GM12878 (cell line): Measurements from ENCODE around the gene RNF223. TPM values are rescaled to one million over a fixed set of nuclear protein-coding genes. Genes with fewer than 3 reads are reported as not detected.

Source experiments
- ATAC-seq: fragments of 200-7000 bp; cut with Tn5 transposase; 3 replicates; pipeline ENCODE4 v1.9.1; 2020; ENCODE audit warnings: mild to moderate bottlenecking, moderate library complexity
- BruUV-seq: library from RNA; stranded (reverse); fragments of 400-500 nt; replicated peaks from 2 replicates; lab custom pipeline; 2021; lab: Mats Ljungman, UMichigan
- CTCF ChIA-PET: fragments of 300-600 bp; sonication (Branson Sonifier 250); formaldehyde crosslinking; extraction: SDS; loops from one replicate; lab custom pipeline; 2021; ENCODE audit warnings: inconsistent platforms; lab: Yijun Ruan, JAX
- POLR2A ChIA-PET: fragments of 350-600 bp; formaldehyde crosslinking; extraction: SDS; loops from one replicate; lab custom pipeline; 2021; ENCODE audit warnings: inconsistent platforms; lab: Charles Lee
- RAD21 ChIA-PET: fragments of 300-600 bp; sonication (Branson Sonifier 250); formaldehyde crosslinking; loops from one replicate; lab custom pipeline; 2023; ENCODE audit warnings: antibody characterized with exemption; ENCODE audit not compliant: unreplicated experiment; lab: Charles Lee
- SMC1A ChIA-PET: fragments of 300-600 bp; sonication (Branson Sonifier 250); formaldehyde crosslinking; loops from one replicate; lab custom pipeline; 2023; ENCODE audit not compliant: unreplicated experiment, uncharacterized antibody; lab: Charles Lee
- DNase-seq: peaks from one replicate; pipeline ENCODE4 v3.0.0-alpha.2; 2011; ENCODE audit warnings: low read depth, low spot score
- FAIRE-seq: peaks from 3 replicates; lab custom pipeline; 2011; peaks lifted over from hg19 to GRCh38; lab: Jason Lieb, UNC
- H2AFZ ChIP-seq: 2 replicates; pipeline ENCODE4 v1.6.0; 2011; ENCODE audit warnings: low read depth, low read length, control low read depth; ENCODE audit not compliant: control insufficient read depth
- H3K27ac ChIP-seq: 2 replicates; pipeline ENCODE4 v1.5.1; 2011; ENCODE audit warnings: control low read depth; ENCODE audit not compliant: control insufficient read depth, insufficient read depth
- H3K27me3 ChIP-seq, 2 experiments: replicated peaks in 1 of 2; 2 replicates each; pipeline versions ENCODE4 v1.6.0 to v1.6.1; 2011; ENCODE audit warnings: low read length in 1 of 2; ENCODE audit not compliant: control insufficient read depth in 2 of 2, insufficient read depth in 2 of 2
- H3K36me3 ChIP-seq, 2 experiments: 2 replicates each; pipeline ENCODE4 v1.5.1; 2011; ENCODE audit warnings: low read length in 1 of 2; ENCODE audit not compliant: control insufficient read depth in 2 of 2, insufficient read depth in 2 of 2
- H3K4me1 ChIP-seq: 2 replicates; pipeline ENCODE4 v1.6.1; 2011; ENCODE audit warnings: mild to moderate bottlenecking, low read length, moderate library complexity, mixed read lengths; ENCODE audit not compliant: control insufficient read depth, insufficient read depth
- H3K4me2 ChIP-seq: 2 replicates; pipeline ENCODE4 v1.6.0; 2011; ENCODE audit warnings: control low read depth; ENCODE audit not compliant: control insufficient read depth, insufficient read depth
- H3K4me3 ChIP-seq: fragments of 200-600 bp; sonication (generic); 2 replicates; pipeline ENCODE4 v1.5.1; 2016
- H3K79me2 ChIP-seq: 2 replicates; pipeline ENCODE4 v1.6.0; 2011; ENCODE audit warnings: low read length; ENCODE audit not compliant: control insufficient read depth, insufficient read depth
- H3K9ac ChIP-seq: 2 replicates; pipeline ENCODE4 v1.8.0; 2011; ENCODE audit warnings: low read length, control low read depth, mixed read lengths; ENCODE audit not compliant: control insufficient read depth, insufficient read depth
- H3K9me3 ChIP-seq: replicated peaks from 3 replicates; pipeline ENCODE4 v1.5.1; 2011; ENCODE audit warnings: mild to moderate bottlenecking, low read length; ENCODE audit not compliant: control insufficient read depth, insufficient read depth
- H4K20me1 ChIP-seq: 2 replicates; pipeline ENCODE4 v1.6.0; 2011; ENCODE audit not compliant: control insufficient read depth, insufficient read depth
- KAT2A ChIP-seq: conservative IDR thresholded peaks from 2 replicates; pipeline ENCODE4 v1.6.1; 2011; ENCODE audit warnings: low read depth, low read length; ENCODE audit not compliant: control insufficient read depth
- SREBF1 ChIP-seq: IDR thresholded peaks from 2 replicates; pipeline ENCODE4 v1.6.1; 2012; ENCODE audit warnings: mild to moderate bottlenecking, low read length
- WGBS: methylation state at CpG from one replicate; pipeline ENCODE4 v1.1.6; 2016; ENCODE audit warnings: low lambda C conversion rate; ENCODE audit not compliant: insufficient replicate concordance, insufficient coverage; ENCODE audit errors: missing lambda C conversion rate; 5-methylcytosine and 5-hydroxymethylcytosine counted together
- in situ Hi-C: fragments of 300-500 bp; cut with MboI; formaldehyde crosslinking; loops from 9 replicates; pipeline ENCODE4 v1.14.3; 2018; ENCODE audit warnings: mixed read lengths
- intact Hi-C: fragments of 100-400 bp; cut with micrococcal nuclease; formaldehyde crosslinking; loops from one replicate; pipeline ENCODE4 v1.14.2; 2022; ENCODE audit not compliant: unreplicated experiment
- polyA plus RNA-seq, 11 experiments: library from polyadenylated mRNA; depleted of rRNA in 4 of 11; unstranded in 6 of 11; stranded (reverse) in 5 of 11; fragments of >200 nt; fragmentation: Nextera tagmentation in 4 of 11; fragmentation: Illumina TruSeq in 1 of 11; extraction: Ambion mirVana in 4 of 11; extraction: Trizol in 1 of 11; gene quantifications; 1 replicate in 1 of 11; 2 replicates in 10 of 11; pipeline versions ENCODE4 v1.2.1 to v1.2.3, GENCODE V29; 2011 to 2016; ENCODE audit warnings: inconsistent platforms in 2 of 11, missing spikeins in 2 of 11, low read depth in 1 of 11
- total RNA-seq, 4 experiments: library from RNA; depleted of rRNA in 3 of 4; stranded (reverse); fragments of >200 nt in 3 of 4; fragmentation: Illumina TruSeq in 1 of 4; extraction: Trizol in 1 of 4; gene quantifications; 2 replicates each; pipeline versions ENCODE4 v1.2.1 to v1.2.3, GENCODE V29; 2013 to 2021
- TF ChIP-seq, protein P1 (sequence below): IDR thresholded peaks from 2 replicates; pipeline ENCODE4 v1.6.1; 2011; ENCODE audit warnings: borderline replicate concordance, low read depth, mild to moderate bottlenecking, moderate library complexity, low read length; ENCODE audit not compliant: insufficient read depth, poor library complexity, severe bottlenecking
- TF ChIP-seq, protein P2 (sequence below): fragments of 450-650 bp; conservative IDR thresholded peaks from 2 replicates; pipeline ENCODE4 v1.6.1; 2017; ENCODE audit warnings: mild to moderate bottlenecking, moderate library complexity

The RNF223 gene
- total and polyA plus RNA-seq, 10 of the 15 experiments (the other 5 are each of a cell fraction or from before 2014, with no cell fraction given), result 0.06 TPM; not detected in 9

DNA sequence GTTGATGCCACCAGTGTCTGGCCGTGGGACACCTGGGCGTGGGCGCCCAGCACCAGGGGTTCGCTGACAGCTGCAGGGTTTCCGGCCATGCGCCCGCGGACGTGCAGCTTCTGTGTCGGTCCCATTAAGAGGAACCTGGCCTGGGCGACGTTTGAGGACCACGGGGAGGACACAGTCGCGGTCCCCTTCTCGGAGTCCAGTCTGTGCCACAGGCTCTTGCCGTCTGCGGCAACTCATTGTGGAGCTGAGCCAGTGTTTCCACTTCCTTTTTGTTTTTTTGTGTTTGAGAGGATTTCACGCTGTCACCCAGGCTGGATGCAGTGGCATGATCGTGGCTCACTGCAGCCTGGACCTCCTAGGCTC lies 43.3 kb upstream of the RNF223 start (continued):
- TF ChIP-seq, protein P1, sequence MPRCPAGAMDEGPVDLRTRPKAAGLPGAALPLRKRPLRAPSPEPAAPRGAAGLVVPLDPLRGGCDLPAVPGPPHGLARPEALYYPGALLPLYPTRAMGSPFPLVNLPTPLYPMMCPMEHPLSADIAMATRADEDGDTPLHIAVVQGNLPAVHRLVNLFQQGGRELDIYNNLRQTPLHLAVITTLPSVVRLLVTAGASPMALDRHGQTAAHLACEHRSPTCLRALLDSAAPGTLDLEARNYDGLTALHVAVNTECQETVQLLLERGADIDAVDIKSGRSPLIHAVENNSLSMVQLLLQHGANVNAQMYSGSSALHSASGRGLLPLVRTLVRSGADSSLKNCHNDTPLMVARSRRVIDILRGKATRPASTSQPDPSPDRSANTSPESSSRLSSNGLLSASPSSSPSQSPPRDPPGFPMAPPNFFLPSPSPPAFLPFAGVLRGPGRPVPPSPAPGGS, result no peak
- TF ChIP-seq SREBF1, result no peak

DNA sequence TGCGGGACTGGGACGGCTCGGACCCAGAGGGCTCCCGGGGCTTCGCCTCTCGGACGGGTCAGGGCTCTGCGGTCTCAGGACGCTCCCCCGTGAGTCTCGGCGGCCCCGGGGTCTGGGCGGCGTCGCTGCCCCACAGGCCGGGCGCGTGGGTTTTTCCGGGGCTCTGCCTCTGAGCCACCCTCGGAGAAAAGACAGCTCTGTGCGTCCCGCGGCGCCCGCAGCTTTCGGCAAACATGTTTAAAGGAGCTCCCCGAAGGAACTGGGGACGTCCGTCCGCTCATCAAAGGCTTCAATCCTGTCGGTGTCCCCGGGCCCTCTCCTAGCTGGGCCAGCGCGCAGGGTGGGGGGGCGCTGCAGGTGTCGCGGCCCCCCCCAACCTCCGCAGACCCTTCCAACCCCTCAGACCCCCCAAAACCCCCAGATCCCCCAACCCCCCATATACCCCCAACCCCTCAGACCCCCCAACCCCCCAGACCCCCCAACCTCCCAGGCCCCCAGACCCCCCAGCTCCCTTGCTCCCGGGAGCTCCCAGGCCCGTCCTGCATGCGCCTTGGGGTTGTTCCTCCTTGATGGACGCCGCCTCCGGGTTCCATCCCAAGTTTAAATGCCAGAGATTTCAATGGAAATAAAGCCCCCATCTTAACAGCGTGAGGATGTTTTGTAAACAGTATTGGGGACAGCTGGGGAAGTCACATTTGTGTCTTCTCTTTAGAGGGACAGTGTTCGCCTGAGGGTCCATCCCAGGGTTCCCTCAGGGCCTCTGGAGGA lies 42.8 kb upstream of the RNF223 start:
- ATAC-seq, result no peak
- in situ Hi-C loops, result loop anchor here (5.0 kb wide), 1 partner anchor 135 kb away; no protein-coding TSS in a partner anchor
- Histone ChIP-seq H3K4me1 (no peaks in the 10 kb centered on the region; the same call in 1 of the 2 replicates), H3K4me2 (peak overlapping the region; percentile 89)
- TF ChIP-seq KAT2A, result no peak
- TF ChIP-seq, protein P2, sequence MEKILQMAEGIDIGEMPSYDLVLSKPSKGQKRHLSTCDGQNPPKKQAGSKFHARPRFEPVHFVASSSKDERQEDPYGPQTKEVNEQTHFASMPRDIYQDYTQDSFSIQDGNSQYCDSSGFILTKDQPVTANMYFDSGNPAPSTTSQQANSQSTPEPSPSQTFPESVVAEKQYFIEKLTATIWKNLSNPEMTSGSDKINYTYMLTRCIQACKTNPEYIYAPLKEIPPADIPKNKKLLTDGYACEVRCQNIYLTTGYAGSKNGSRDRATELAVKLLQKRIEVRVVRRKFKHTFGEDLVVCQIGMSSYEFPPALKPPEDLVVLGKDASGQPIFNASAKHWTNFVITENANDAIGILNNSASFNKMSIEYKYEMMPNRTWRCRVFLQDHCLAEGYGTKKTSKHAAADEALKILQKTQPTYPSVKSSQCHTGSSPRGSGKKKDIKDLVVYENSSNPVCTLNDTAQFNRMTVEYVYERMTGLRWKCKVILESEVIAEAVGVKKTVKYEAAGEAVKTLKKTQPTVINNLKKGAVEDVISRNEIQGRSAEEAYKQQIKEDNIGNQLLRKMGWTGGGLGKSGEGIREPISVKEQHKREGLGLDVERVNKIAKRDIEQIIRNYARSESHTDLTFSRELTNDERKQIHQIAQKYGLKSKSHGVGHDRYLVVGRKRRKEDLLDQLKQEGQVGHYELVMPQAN, result 0 out of 2 replicates have a peak, but pooled peaks have one; percentile 6
- TF ChIP-seq, all 136 proteins: peak for 1
- ChIA-PET POLR2A (no interaction called here), SMC1A (no interaction called here), RAD21 (interaction anchor here (0.8 to 1.6 kb wide), 3 partner anchors 83 to 175 kb away, joined by 3 to 5 read pairs (median 4); no protein-coding TSS in a partner anchor), CTCF (interaction anchor here (0.9 to 1.2 kb wide), 2 partner anchors 13 to 134 kb away, joined by 4 to 10 read pairs; no protein-coding TSS in a partner anchor)
- H3K27me3 ChIP-seq, result peaks cover 2 to 6% of the 10 kb centered on the region in 2 experiments; a peak in 3 of 4 replicates
- H3K9me3 ChIP-seq, result peaks cover 11% of the 10 kb centered on the region; the same call in 2 of the 3 replicates
- no TSS peak for BruUV-seq
- intact Hi-C loops, result loop anchor here (5.0 kb wide), 1 partner anchor 190 kb away; the partner anchor contains the start of genes ACAP3 and PUSL1
- no peak overlapping the region for H3K27ac ChIP-seq
- WGBS, result 17% methylated on average over 41 of the region's 47 CpGs
- H3K9ac ChIP-seq, result no peak overlapping the region
- H3K79me2 ChIP-seq, result peaks cover 7% of the 10 kb centered on the region
- DNase-seq, result no peak
- FAIRE-seq, result no peak
- H3K4me3 ChIP-seq, result peak overlapping the region; percentile 67; the same call in 1 of the 2 replicates
- H2AFZ ChIP-seq, result peak overlapping the region; percentile 72
- H4K20me1 ChIP-seq, result no peaks in the 10 kb centered on the region
- 0 out of 4 replicates have a peak, but pooled peaks cover 0 to 2% of the 10 kb centered on the region in 2 experiments for H3K36me3 ChIP-seq
